NCI-H1048 (cell line): ENCODE measurements around the gene TRPC4AP.

Experiments
- DNase-seq: peaks from one replicate; lab custom pipeline; 2025; lab: John Stamatoyannopoulos, UW

Gene TRPC4AP

DNA sequence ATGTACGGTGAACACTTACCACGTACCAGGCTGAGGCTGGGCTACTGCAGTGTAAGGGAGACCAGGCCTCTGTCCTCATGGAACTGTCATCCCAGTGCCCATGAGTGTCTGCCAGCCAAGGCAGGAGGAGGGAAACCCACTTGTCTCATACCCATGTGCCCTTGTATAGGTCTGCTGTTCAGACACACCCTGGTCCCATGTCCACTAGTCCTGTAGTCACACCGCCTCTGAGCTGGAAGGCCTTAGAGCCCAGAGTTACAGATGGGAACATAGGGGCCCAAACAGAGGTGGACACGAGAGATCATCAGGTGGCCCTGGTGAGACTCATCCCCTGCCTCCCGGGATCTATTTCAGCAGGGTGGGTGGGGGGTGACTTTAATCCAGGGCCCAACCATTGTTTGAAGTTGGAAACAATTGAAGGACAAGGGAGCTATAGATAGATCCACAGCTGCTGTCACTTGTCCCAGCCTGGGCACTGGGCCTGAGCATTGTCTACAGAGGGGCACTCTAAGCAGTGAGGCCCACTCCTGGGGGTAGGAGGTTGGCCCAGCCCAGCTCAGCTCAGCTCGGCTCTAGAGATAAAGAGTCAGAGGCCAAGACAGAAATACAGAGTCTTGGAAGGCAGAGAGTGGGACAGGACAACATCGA, 122.3 kb downstream of the TRPC4AP start:
- DNase-seq = no peak

DNA sequence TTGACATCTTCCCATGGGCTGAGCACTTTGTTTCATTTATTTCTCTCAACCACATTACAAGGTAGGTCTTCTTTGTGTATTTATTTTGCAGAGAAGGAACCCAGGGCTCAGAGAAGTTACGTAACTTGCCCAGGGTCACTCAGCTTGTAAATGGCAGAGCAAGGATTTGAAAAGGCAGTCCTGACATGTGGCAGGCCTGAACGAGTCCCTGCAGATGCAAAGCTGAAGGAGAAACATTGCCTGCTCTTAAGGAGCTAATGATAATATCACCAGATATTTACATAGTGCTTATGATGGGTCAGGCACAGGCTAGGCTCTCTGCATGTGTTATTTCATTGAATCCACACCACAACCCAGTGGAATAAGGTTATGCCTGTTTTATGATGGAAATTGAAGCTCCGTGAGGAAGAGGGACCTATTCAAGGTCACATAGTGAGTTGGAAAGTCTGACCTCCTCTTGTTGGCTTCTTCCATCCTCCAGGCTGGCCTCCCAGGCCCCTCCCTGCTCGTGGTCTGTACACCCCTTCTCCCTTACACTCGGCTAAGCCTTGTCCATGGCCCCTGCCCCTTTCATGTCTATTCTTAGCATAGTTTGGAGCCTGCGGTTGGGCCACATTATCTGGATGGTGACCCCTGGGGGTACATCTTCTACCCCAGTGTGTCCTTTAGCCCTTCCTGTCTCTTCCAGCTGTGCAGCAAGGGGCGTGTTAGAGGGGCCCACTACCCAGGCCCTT, 124.4 kb downstream of the TRPC4AP start:
- no peak for DNase-seq

GRCh38 chr20:34967421-34967820, 125.2 kb downstream of the TRPC4AP start:
- no peak for DNase-seq

GRCh38 chr20:34965051-34965450, 127.6 kb downstream of the TRPC4AP start:
- DNase-seq = no peak

- DNase-seq = no peak
Observed at GRCh38 chr20:34964486-34964885, 128.1 kb downstream of the TRPC4AP start.

GRCh38 chr20:34956751-34957472, 135.7 kb downstream of the TRPC4AP start:
- no peak for DNase-seq

GRCh38 chr20:34956041-34956458, 136.6 kb downstream of the TRPC4AP start:
- DNase-seq = no peak

- DNase-seq = peak; percentile 86
Observed at GRCh38 chr20:34955231-34956040, 137.2 kb downstream of the TRPC4AP start, which contains the start of the genes GSS and MYH7B. GSS (minus strand) TSS chr20:34955806; CDS start chr20:34951852, 3,954 bp downstream. MYH7B (plus strand) TSS chr20:34955868; CDS start chr20:34978006, 22,138 bp downstream.

DNA sequence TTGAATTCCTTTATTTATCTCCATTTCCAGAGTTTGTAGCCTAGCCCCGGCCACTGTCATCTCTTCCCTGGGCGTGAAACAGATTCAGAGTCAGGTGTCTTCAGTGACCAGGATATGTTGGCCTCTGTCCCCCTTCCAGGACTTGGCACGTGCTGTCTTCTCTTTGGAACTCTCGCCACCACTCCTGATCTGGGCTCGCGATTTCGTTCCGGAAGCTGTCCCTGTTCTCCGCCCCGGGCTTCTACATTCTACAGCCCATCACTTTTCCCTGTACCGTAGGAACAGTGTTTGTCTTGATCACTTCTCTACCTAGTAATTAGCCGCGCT, 137.7 kb downstream of the TRPC4AP start:
- no peak for DNase-seq

GRCh38 chr20:34953960-34954359, 138.6 kb downstream of the TRPC4AP start:
- no peak for DNase-seq

DNA sequence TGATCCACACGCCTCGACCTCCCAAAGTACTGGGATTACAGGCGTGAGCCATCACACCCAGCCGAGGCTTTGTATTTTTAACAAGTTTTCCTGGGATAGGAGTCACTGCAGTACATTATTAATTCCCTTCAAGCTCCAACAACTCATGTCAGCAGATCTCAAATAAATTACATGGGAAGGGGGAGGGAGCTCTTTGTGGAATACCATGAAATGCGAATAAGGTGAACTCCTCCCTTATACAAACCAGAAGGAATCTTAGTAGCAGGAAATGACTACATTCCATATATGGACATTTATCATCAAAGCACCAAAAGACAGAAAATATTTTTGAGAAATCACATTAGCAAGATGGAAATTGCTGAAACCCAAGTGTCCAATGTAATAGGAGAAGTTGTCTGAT, 139.9 kb downstream of the TRPC4AP start:
- no peak for DNase-seq
